WTC11 (cell line): ENCODE measurements around the gene CELF4. TPM values are rescaled to one million over a fixed set of nuclear protein-coding genes. Genes with fewer than 3 reads are reported as not detected.

Experiments
- ATAC-seq: fragments of 200-7000 bp; cut with Tn5 transposase; 2 replicates; pipeline ENCODE4 v1.10.0; 2021; ENCODE audit warnings: mild to moderate bottlenecking, moderate library complexity
- CTCF ChIA-PET: fragments of 300-600 bp; sonication (Branson Sonifier 250); formaldehyde crosslinking; loops from one replicate; lab custom pipeline; 2021; ENCODE audit warnings: antibody characterized with exemption; lab: Charles Lee
- POLR2A ChIA-PET: fragments of 350-600 bp; sonication (Branson Sonifier 250); formaldehyde crosslinking; loops from one replicate; lab custom pipeline; 2021; ENCODE audit warnings: antibody characterized with exemption; lab: Charles Lee
- DNase-seq: peaks from one replicate; pipeline ENCODE4 v3.0.0; 2021; ENCODE audit warnings: low spot score
- H3K27ac Mint-ChIP-seq: 2 replicates; pipeline ENCODE4 v1.8.0; 2021; ENCODE audit warnings: mixed read lengths
- H3K27me3 Mint-ChIP-seq: 2 replicates; pipeline ENCODE4 v1.8.0; 2021; ENCODE audit warnings: low read depth, mild to moderate bottlenecking, moderate library complexity, mixed read lengths
- H3K36me3 Mint-ChIP-seq: 2 replicates; pipeline ENCODE4 v1.8.0; 2021; ENCODE audit warnings: mixed read lengths
- H3K4me1 Mint-ChIP-seq: 2 replicates; pipeline ENCODE4 v1.8.0; 2022; ENCODE audit warnings: mixed read lengths
- H3K4me3 Mint-ChIP-seq: 2 replicates; pipeline ENCODE4 v1.8.0; 2021; ENCODE audit warnings: mild to moderate bottlenecking, moderate library complexity, mixed read lengths
- H3K9me3 Mint-ChIP-seq: 2 replicates; pipeline ENCODE4 v1.8.0; 2021; ENCODE audit warnings: mixed read lengths
- E2F5 ChIP-seq: sonication (generic); formaldehyde crosslinking; IDR thresholded peaks from 2 replicates; pipeline ENCODE4 v1.8.1; 2022; ENCODE audit warnings: mild to moderate bottlenecking, moderate library complexity, missing genetic modification reagents
- ESRRA ChIP-seq: sonication (generic); formaldehyde crosslinking; IDR thresholded peaks from 2 replicates; pipeline ENCODE4 v1.8.1; 2022; ENCODE audit warnings: mild to moderate bottlenecking, missing genetic modification reagents, borderline replicate concordance
- ETV6 ChIP-seq: sonication (generic); formaldehyde crosslinking; IDR thresholded peaks from 2 replicates; pipeline ENCODE4 v1.8.1; 2022; ENCODE audit warnings: mild to moderate bottlenecking, missing genetic modification reagents
- FOXK1 ChIP-seq: sonication (generic); formaldehyde crosslinking; IDR thresholded peaks from 2 replicates; pipeline ENCODE4 v1.8.0; 2022; ENCODE audit warnings: mild to moderate bottlenecking, moderate library complexity, missing genetic modification reagents
- FOXP4 ChIP-seq: sonication (generic); formaldehyde crosslinking; IDR thresholded peaks from 2 replicates; pipeline ENCODE4 v1.8.0; 2022; ENCODE audit warnings: mild to moderate bottlenecking, missing genetic modification reagents
- PRDM15 ChIP-seq: sonication (generic); formaldehyde crosslinking; IDR thresholded peaks from 2 replicates; pipeline ENCODE4 v1.8.0; 2022; ENCODE audit warnings: missing genetic modification reagents
- TEAD1 ChIP-seq: sonication (generic); formaldehyde crosslinking; IDR thresholded peaks from 2 replicates; pipeline ENCODE4 v1.8.0; 2022; ENCODE audit warnings: mild to moderate bottlenecking, missing genetic modification reagents
- TP53 ChIP-seq: sonication (generic); formaldehyde crosslinking; IDR thresholded peaks from 2 replicates; pipeline ENCODE4 v1.8.1; 2023; ENCODE audit warnings: mild to moderate bottlenecking, missing genetic modification reagents
- ZNF416 ChIP-seq: fragments of 250-450 bp; sonication (Bioruptor Pico); IDR thresholded peaks from 2 replicates; pipeline ENCODE4 v1.9.0; 2021; ENCODE audit warnings: mild to moderate bottlenecking, inconsistent platforms
- ZNF512 ChIP-seq: sonication (generic); formaldehyde crosslinking; IDR thresholded peaks from 2 replicates; pipeline ENCODE4 v1.8.1; 2022; ENCODE audit warnings: missing genetic modification reagents, borderline replicate concordance
- ZNF671 ChIP-seq: fragments of 250-450 bp; sonication (Bioruptor Pico); IDR thresholded peaks from 2 replicates; pipeline ENCODE4 v1.8.0; 2021; ENCODE audit warnings: mild to moderate bottlenecking
- ZSCAN18 ChIP-seq: fragments of 250-450 bp; sonication (Bioruptor Pico); IDR thresholded peaks from 2 replicates; pipeline ENCODE4 v2.1.2; 2022; ENCODE audit warnings: mild to moderate bottlenecking, moderate library complexity
- total RNA-seq: library from RNA; stranded (reverse); gene quantifications from 3 replicates; pipeline ENCODE4 v1.2.3, GENCODE V29; 2021

CELF4 gene
- total RNA-seq, 1 experiment from 2014 or later: 2.9 TPM

- no peak for TF ChIP-seq ZSCAN18 (CRISPR knock-in tag)
Observed at GRCh38 chr18:37364237-37364636, 201.4 kb downstream of the CELF4 start (continued).

- Mint-ChIP-seq H3K4me3 (peak overlapping the region; percentile 43), H3K9me3 (no peaks in the 10 kb centered on the region), H3K27ac (no peak overlapping the region)
- POLR2A ChIA-PET: interaction anchor here (1.0 kb wide), 1 partner anchor 30 kb away, joined by 3 read pairs; no protein-coding TSS in a partner anchor
- TF ChIP-seq FOXK1 (CRISPR knock-in tag) (0 out of 2 replicates have a peak, but pooled peaks have one; percentile 59), ZNF416 (CRISPR knock-in tag) (no peak), TEAD1 (peak; percentile 34; the same call in 1 of the 2 replicates), ZNF512 (CRISPR knock-in tag) (no peak), E2F5 (CRISPR knock-in tag) (no peak), TP53 (CRISPR knock-in tag) (no peak), ZNF671 (CRISPR knock-in tag) (no peak), ETV6 (peak; percentile 66; the same call in 1 of the 2 replicates), FOXP4 (CRISPR knock-in tag) (peak; percentile 80; the same call in 1 of the 2 replicates), ESRRA (CRISPR knock-in tag) (no peak), PRDM15 (CRISPR knock-in tag) (peak; percentile 95)
- TF ChIP-seq, all 79 proteins: peak for 5
- Mint-ChIP-seq H3K36me3 (no peaks in the 10 kb centered on the region), H3K27me3 (peaks cover 100% of the 10 kb centered on the region), H3K4me1 (peaks cover 26% of the 10 kb centered on the region)
- CTCF ChIA-PET: interaction anchor here (0.7 to 1.8 kb wide), 14 partner anchors 14 to 343 kb away, joined by 3 to 25 read pairs (median 4); no protein-coding TSS in a partner anchor
- DNase-seq (peak; percentile 80), ATAC-seq (peak; percentile 91)
Observed at GRCh38 chr18:37362158-37362890, 203.3 kb downstream of the CELF4 start.
